SJCRH30 (cell line): ENCODE results near the gene JUP. TPM values are rescaled to one million over a fixed set of nuclear protein-coding genes. Genes with fewer than 3 reads are reported as not detected.
A peak's percentile ranks its signal among the peaks of the same experiment; 100 is the strongest.

Experiments used
- DNase-seq, 2 experiments: peaks; one replicate each; pipeline ENCODE4 v3.0.0-alpha.2; 2015 to 2020
- H3K27ac ChIP-seq: fragments of 250-450 bp; sonication (Bioruptor Pico); 2 replicates; pipeline ENCODE4 v1.5.1; 2020; ENCODE audit warnings: mild to moderate bottlenecking, moderate library complexity
- H3K27me3 ChIP-seq: fragments of 250-450 bp; sonication (Bioruptor Pico); 2 replicates; pipeline ENCODE4 v1.5.1; 2020; ENCODE audit warnings: mild to moderate bottlenecking, moderate library complexity
- H3K36me3 ChIP-seq: fragments of 250-450 bp; sonication (Bioruptor Pico); 2 replicates; pipeline ENCODE4 v1.5.1; 2020; ENCODE audit warnings: mild to moderate bottlenecking, moderate library complexity
- H3K4me1 ChIP-seq: fragments of 250-450 bp; sonication (Bioruptor Pico); 2 replicates; pipeline ENCODE4 v1.5.1; 2020; ENCODE audit warnings: mild to moderate bottlenecking, moderate library complexity
- H3K4me3 ChIP-seq: fragments of 250-450 bp; sonication (Bioruptor Pico); 2 replicates; pipeline ENCODE4 v1.5.1; 2020; ENCODE audit warnings: mild to moderate bottlenecking, moderate library complexity
- H3K9me3 ChIP-seq: fragments of 250-450 bp; sonication (Bioruptor Pico); replicated peaks from 2 replicates; pipeline ENCODE4 v1.5.1; 2020; ENCODE audit warnings: mild to moderate bottlenecking, moderate library complexity
- total RNA-seq: library from RNA; depleted of rRNA; stranded (reverse); fragments of >200 nt; shearing (Covaris generic); gene quantifications from 2 replicates; pipeline ENCODE4 v1.2.3, GENCODE V29; 2014

The JUP gene
- total RNA-seq, 1 experiment from 2014 or later = 1.7 TPM

GRCh38 chr17:41762391-41762790, 24.1 kb downstream of the JUP start:
- Histone ChIP-seq H3K27me3 (no peaks in the 10 kb centered on the region), H3K4me3 (no peak overlapping the region), H3K27ac (no peak overlapping the region), H3K36me3 (no peaks in the 10 kb centered on the region), H3K9me3 (no peaks in the 10 kb centered on the region), H3K4me1 (no peaks in the 10 kb centered on the region)
- DNase-seq = no peak

GRCh38 chr17:41760878-41761277, 25.6 kb downstream of the JUP start:
- no peaks in the 10 kb centered on the region for H3K4me1 ChIP-seq
- H3K9me3 ChIP-seq = no peaks in the 10 kb centered on the region
- H3K36me3 ChIP-seq = no peaks in the 10 kb centered on the region
- H3K4me3 ChIP-seq = no peak overlapping the region
- no peak for DNase-seq
- no peak overlapping the region for H3K27ac ChIP-seq
- no peaks in the 10 kb centered on the region for H3K27me3 ChIP-seq

- DNase-seq = no peak
- H3K27me3 ChIP-seq = no peaks in the 10 kb centered on the region
- no peaks in the 10 kb centered on the region for H3K36me3 ChIP-seq
- no peaks in the 10 kb centered on the region for H3K4me1 ChIP-seq
- no peaks in the 10 kb centered on the region for H3K9me3 ChIP-seq
- H3K27ac ChIP-seq = no peak overlapping the region
- H3K4me3 ChIP-seq = no peak overlapping the region
Measured at GRCh38 chr17:41758601-41759000, 27.9 kb downstream of the JUP start.

- Histone ChIP-seq H3K4me1 (no peaks in the 10 kb centered on the region), H3K4me3 (no peak overlapping the region), H3K27me3 (no peaks in the 10 kb centered on the region)
Measured at GRCh38 chr17:41754066-41754465, 32.4 kb downstream of the JUP start.

GRCh38 chr17:41751288-41751687, 35.2 kb downstream of the JUP start:
- Histone ChIP-seq H3K4me1 (no peaks in the 10 kb centered on the region), H3K27ac (no peak overlapping the region), H3K9me3 (no peaks in the 10 kb centered on the region), H3K27me3 (no peaks in the 10 kb centered on the region), H3K36me3 (no peaks in the 10 kb centered on the region), H3K4me3 (no peak overlapping the region)
- no peak for DNase-seq

More at GRCh38 chr17:41754066-41754465, 32.4 kb downstream of the JUP start:
- no peak for DNase-seq
- no peaks in the 10 kb centered on the region for H3K9me3 ChIP-seq
- H3K27ac ChIP-seq = no peak overlapping the region
- H3K36me3 ChIP-seq = no peaks in the 10 kb centered on the region

- Histone ChIP-seq H3K36me3 (no peaks in the 10 kb centered on the region), H3K4me3 (no peak overlapping the region), H3K27me3 (no peaks in the 10 kb centered on the region), H3K9me3 (no peaks in the 10 kb centered on the region), H3K27ac (no peak overlapping the region), H3K4me1 (no peaks in the 10 kb centered on the region)
- DNase-seq = no peak
Measured at GRCh38 chr17:41750862-41751261, 35.6 kb downstream of the JUP start.

- Histone ChIP-seq H3K9me3 (no peaks in the 10 kb centered on the region), H3K36me3 (no peaks in the 10 kb centered on the region), H3K27ac (no peak overlapping the region), H3K4me3 (no peak overlapping the region), H3K4me1 (no peaks in the 10 kb centered on the region), H3K27me3 (no peaks in the 10 kb centered on the region)
- no peak for DNase-seq
Measured at GRCh38 chr17:41748275-41748674, 38.2 kb downstream of the JUP start.

- H3K27me3 ChIP-seq = peaks cover 5% of the 10 kb centered on the region; the same call in 1 of the 2 replicates
- H3K4me1 ChIP-seq = peaks cover 7% of the 10 kb centered on the region
- no peak overlapping the region for H3K4me3 ChIP-seq
- no peaks in the 10 kb centered on the region for H3K36me3 ChIP-seq
- H3K9me3 ChIP-seq = no peaks in the 10 kb centered on the region
- DNase-seq = no peak
- H3K27ac ChIP-seq = no peak overlapping the region
Measured at GRCh38 chr17:41741709-41742108, 44.8 kb downstream of the JUP start.

- Histone ChIP-seq H3K9me3 (no peaks in the 10 kb centered on the region), H3K27ac (no peak overlapping the region), H3K4me1 (peaks cover 7% of the 10 kb centered on the region), H3K27me3 (peaks cover 10% of the 10 kb centered on the region), H3K36me3 (no peaks in the 10 kb centered on the region), H3K4me3 (no peak overlapping the region)
- no peak for DNase-seq
Measured at GRCh38 chr17:41740506-41740905, 46.0 kb downstream of the JUP start.

- no peaks in the 10 kb centered on the region for H3K9me3 ChIP-seq
- peaks cover 17% of the 10 kb centered on the region for H3K27me3 ChIP-seq
- DNase-seq = no peak
- no peaks in the 10 kb centered on the region for H3K36me3 ChIP-seq
- no peak overlapping the region for H3K4me3 ChIP-seq
- H3K4me1 ChIP-seq = peaks cover 7% of the 10 kb centered on the region
- H3K27ac ChIP-seq = no peak overlapping the region
Measured at GRCh38 chr17:41739661-41740352, 46.7 kb downstream of the JUP start.

GRCh38 chr17:41738801-41739112, 47.8 kb downstream of the JUP start:
- H3K36me3 ChIP-seq = no peaks in the 10 kb centered on the region
- H3K4me3 ChIP-seq = no peak overlapping the region
- no peak for DNase-seq
- peaks cover 20% of the 10 kb centered on the region for H3K27me3 ChIP-seq
- H3K27ac ChIP-seq = no peak overlapping the region
- H3K9me3 ChIP-seq = no peaks in the 10 kb centered on the region
- peaks cover 7% of the 10 kb centered on the region for H3K4me1 ChIP-seq

- Histone ChIP-seq H3K4me3 (no peak overlapping the region), H3K27ac (no peak overlapping the region), H3K36me3 (no peaks in the 10 kb centered on the region), H3K4me1 (peaks cover 7% of the 10 kb centered on the region), H3K27me3 (peaks cover 20% of the 10 kb centered on the region), H3K9me3 (no peaks in the 10 kb centered on the region)
- DNase-seq = peak; percentile 76 to 89
Measured at GRCh38 chr17:41738077-41738800, 48.3 kb downstream of the JUP start.

GRCh38 chr17:41737680-41738023, 48.9 kb downstream of the JUP start:
- Histone ChIP-seq H3K27ac (no peak overlapping the region), H3K4me3 (no peak overlapping the region), H3K36me3 (no peaks in the 10 kb centered on the region), H3K9me3 (no peaks in the 10 kb centered on the region), H3K27me3 (peaks cover 20% of the 10 kb centered on the region), H3K4me1 (peaks cover 7% of the 10 kb centered on the region)
- DNase-seq = no peak

- Histone ChIP-seq H3K4me3 (no peak overlapping the region), H3K27me3 (peaks cover 20% of the 10 kb centered on the region), H3K4me1 (peaks cover 7% of the 10 kb centered on the region), H3K27ac (no peak overlapping the region), H3K9me3 (no peaks in the 10 kb centered on the region), H3K36me3 (no peaks in the 10 kb centered on the region)
- no peak for DNase-seq
Measured at GRCh38 chr17:41736983-41737679, 49.4 kb downstream of the JUP start.

- Histone ChIP-seq H3K27me3 (peaks cover 20% of the 10 kb centered on the region), H3K27ac (no peak overlapping the region)
Measured at GRCh38 chr17:41735744-41736143, 50.8 kb downstream of the JUP start.

More at GRCh38 chr17:41735744-41736143, 50.8 kb downstream of the JUP start:
- no peak for DNase-seq
- no peaks in the 10 kb centered on the region for H3K36me3 ChIP-seq
- peaks cover 7% of the 10 kb centered on the region for H3K4me1 ChIP-seq
- no peaks in the 10 kb centered on the region for H3K9me3 ChIP-seq
- H3K4me3 ChIP-seq = no peak overlapping the region
